GM19043 (cell line): ENCODE results near the gene CHIC2.
"Not testable (repeated sequence)": the region's sequence is repeated elsewhere in the genome, so short reads cannot be mapped to it uniquely, and the experiment has no call there.

Source experiments
- ATAC-seq: cut with Tn5 transposase; IDR thresholded peaks from one replicate; pipeline ENCODE4 v1.9.1; 2021; ENCODE audit warnings: low read depth; ENCODE audit not compliant: unreplicated experiment

The CHIC2 gene

GRCh38 chr4:54062392-54062791 is 2.0 kb downstream of the CHIC2 start:
- ATAC-seq: no peak

DNA sequence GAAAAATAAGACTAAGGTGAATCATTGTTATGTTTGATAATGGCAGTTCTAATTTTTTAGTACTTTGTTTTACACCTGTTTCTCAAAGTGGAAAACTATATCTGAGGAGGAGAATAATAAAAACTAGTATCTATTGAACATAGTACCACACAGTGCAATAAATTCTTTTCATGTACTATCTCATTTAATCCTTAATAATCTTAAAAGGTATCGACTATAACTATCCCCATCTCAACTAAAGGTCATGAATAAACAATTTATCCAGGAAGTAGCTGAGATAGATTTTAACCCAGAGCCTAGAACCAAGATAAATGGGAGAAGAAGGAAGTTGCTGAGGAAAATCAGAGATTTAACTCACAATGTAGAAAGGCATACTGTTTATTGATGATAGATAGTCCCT is 2.5 kb downstream of the CHIC2 start:
- no peak for ATAC-seq

GRCh38 chr4:54061067-54061466 is 3.3 kb downstream of the CHIC2 start:
- ATAC-seq: no peak

DNA sequence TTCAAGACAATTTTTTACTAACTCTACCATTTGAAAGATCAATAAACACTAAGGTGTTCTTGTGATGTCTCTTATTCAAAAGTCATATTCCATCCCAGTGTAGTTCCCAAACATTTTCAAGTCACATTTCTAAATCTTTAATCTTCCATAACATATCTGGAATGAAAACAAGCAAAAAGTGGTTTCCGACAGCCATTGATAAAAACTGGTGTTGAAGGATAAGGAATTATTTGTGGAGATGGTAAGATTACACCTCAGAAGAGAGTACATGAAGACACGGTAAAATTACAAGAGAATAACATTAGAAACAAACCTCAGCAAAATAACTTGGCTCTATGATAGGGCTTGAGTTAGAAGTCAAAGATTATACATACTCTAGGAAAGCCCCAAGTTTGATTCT is 4.3 kb downstream of the CHIC2 start:
- ATAC-seq: no peak

- no peak for ATAC-seq
Observed at GRCh38 chr4:54058171-54058570, 6.2 kb downstream of the CHIC2 start.

DNA sequence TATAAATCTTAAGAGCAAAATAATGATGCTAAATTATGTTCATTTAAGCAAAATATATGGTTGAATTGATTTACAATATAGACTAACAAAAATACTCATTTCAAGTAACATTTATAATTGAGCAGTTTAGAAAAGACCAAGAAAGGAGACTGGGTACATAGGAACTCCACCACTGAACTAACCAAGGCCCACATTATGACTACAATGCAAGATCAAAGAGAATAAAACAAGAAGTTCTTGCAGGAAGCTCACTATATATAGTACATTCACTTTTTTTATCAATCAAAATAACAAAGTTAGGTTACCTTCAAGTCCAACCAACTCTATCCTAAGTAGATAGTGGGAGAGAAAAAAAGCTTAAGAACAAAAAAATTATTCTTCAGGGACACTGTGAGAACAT is 8.0 kb downstream of the CHIC2 start:
- no peak for ATAC-seq

DNA sequence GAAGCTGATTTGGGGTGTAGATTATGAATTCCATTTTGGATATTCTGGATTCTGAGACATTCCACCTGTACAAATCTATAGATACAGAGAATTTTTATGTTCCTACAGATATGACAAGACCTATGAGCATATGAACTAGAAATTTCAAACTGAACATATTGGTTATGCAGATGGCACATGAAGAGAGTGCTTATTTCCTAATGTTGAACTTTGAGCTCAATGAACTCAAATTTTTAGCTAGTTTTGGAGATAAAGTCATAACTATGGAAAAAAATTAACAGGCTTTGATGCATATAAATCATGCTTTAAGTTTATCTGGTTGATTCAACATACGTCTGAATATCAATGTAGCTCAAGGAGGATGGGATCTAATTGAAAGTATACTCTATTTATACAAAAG is 8.9 kb downstream of the CHIC2 start:
- ATAC-seq: no peak

DNA sequence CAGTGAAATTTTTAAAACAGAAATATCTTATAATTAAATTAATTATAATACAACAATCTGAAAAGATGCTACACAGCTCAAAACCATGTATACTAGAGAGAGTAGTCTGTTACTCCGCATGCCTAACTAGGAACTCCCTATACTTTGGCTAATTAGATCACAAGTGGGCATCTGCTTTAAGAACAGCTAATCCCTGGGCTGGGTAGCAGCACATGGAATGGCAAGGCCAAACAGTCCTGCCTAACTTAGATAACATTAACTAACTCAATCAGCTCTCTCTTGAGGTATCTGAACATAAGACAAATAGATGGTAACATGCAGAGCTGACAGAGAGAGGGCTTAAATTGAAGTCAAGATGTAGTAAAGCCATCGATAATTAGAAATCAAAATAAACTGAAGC is 9.9 kb downstream of the CHIC2 start:
- no peak for ATAC-seq

GRCh38 chr4:54053322-54053721 is 11.1 kb downstream of the CHIC2 start:
- not testable (repeated sequence) for ATAC-seq

GRCh38 chr4:54050214-54050904 is 14.0 kb downstream of the CHIC2 start:
- no peak for ATAC-seq

DNA sequence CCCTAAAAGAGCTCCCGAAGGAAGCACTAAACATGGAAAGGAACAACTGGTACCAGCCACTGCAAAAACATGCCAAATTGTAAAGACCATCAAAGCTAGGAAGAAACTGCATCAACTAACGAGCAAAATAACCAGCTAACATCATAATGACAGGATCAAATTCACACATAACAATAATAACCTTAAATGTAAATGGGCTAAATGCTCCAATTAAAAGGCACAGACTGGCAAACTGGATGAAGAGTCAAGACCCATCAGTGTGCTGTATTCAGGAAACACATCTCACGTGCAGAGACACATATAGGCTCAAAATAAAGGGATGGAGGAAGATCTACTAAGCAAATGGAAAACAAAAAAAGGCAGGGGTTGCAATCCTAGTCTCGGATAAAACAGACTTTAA is 20.8 kb downstream of the CHIC2 start:
- not testable (repeated sequence) for ATAC-seq

- no peak for ATAC-seq
Observed at GRCh38 chr4:54041933-54042332, 22.5 kb downstream of the CHIC2 start.

GRCh38 chr4:54041100-54041499 is 23.3 kb downstream of the CHIC2 start:
- ATAC-seq: no peak

DNA sequence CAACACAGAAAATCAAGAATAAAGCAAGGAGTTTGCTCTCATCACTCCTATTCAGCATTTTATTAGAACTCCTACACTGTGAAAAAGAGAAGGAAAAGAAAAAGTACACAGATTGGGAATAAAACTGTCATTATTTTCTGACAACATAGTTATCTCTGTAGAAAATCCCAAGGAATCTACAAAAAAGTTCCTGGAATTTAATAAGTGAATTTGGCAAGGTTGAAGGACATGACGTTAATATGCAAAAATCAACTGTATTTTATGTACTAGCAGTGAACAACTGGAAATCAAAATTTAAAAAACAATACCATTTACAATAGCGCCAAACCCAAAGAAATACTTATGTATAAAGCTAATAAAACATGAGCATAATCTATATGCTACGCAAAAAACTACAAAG is 26.3 kb downstream of the CHIC2 start:
- no peak for ATAC-seq

DNA sequence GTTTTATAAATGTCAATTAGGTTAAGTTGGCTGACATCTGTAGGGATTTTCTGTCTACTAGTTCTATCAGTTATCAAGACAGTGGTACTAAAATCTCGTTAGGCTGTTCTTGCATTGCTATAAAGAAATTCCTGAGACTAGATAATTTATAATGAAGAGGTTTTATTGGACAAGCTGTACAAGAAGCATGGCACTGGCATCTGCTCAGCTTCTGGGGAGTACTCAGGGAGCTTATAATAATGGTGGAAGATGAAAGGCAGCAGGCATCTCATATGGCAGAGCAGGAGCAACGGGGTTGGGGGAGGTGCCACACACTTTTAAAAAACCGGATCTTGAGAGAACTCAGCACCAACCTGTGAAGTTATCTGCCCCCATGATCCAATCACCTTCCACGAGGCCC is 28.2 kb downstream of the CHIC2 start:
- no peak for ATAC-seq

- no peak for ATAC-seq
Observed at GRCh38 chr4:54032558-54033135, 31.8 kb downstream of the CHIC2 start.

DNA sequence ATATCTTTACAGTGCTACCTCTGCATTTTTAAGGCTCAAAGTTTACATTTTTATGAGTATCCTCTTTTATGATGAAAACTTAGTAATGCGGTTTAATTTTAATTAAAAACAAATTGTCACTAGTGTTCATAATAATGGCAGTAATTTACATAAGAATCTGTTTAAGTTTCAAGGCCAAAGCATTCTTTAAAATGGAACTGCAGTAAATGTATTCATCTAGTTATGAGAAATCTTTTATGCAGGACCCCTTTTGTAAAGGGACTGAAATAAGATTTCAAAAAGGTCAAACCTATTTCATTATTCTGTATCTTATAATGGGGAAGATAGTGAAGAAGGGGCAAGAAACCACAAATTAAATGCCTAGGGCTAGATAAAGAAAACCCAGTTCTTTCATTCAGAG is 37.1 kb downstream of the CHIC2 start:
- no peak for ATAC-seq

GRCh38 chr4:54025582-54025981 is 38.8 kb downstream of the CHIC2 start:
- ATAC-seq: no peak

- not testable (repeated sequence) for ATAC-seq
Observed at GRCh38 chr4:54023019-54023418, 41.4 kb downstream of the CHIC2 start.

GRCh38 chr4:54017974-54018373 is 46.4 kb downstream of the CHIC2 start:
- ATAC-seq: no peak

GRCh38 chr4:54017308-54017707 is 47.1 kb downstream of the CHIC2 start:
- no peak for ATAC-seq

DNA sequence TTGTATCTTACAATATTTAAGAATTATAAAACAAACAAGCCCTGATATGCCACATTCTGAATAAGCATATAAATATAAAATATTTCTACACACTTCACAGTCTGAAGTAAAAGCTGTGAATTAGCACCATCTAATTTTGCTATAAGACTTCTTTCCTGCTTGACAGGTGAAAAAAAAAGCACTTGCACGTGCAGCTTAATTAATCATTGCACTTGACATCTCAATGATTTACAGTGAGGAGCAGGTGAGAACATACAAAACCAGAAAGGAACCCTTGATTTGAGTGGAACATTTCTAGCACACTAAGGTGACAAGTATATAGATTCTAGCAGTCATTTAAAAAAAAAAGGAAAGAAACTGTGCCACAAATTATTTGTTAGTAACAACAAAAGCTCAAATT is 47.9 kb downstream of the CHIC2 start:
- ATAC-seq: no peak
